IMR-90 (cell line): Measurements from ENCODE around the gene SCAMP2.

Source experiments
- BHLHE40 ChIP-seq: fragments of 150-350 bp; IDR thresholded peaks from 2 replicates; pipeline ENCODE4 v1.6.1; 2016; ENCODE audit warnings: mild to moderate bottlenecking, low read depth, low read length
- CEBPB ChIP-seq: IDR thresholded peaks from 2 replicates; pipeline ENCODE4 v1.6.1; 2012; ENCODE audit warnings: low read depth, low read length, improper control_type of control experiment
- FOS ChIP-seq: fragments of 150-350 bp; IDR thresholded peaks from 2 replicates; pipeline ENCODE4 v1.6.1; 2016; ENCODE audit warnings: low read depth, low read length
- MAFK ChIP-seq: IDR thresholded peaks from 2 replicates; pipeline ENCODE4 v1.6.1; 2012; ENCODE audit warnings: low read depth, low read length, improper control_type of control experiment
- MAZ ChIP-seq: IDR thresholded peaks from 2 replicates; pipeline ENCODE4 v1.6.1; 2012; ENCODE audit warnings: low read depth, mild to moderate bottlenecking, low read length, improper control_type of control experiment, moderate library complexity, borderline replicate concordance
- MXI1 ChIP-seq: IDR thresholded peaks from 2 replicates; pipeline ENCODE4 v1.6.1; 2012; ENCODE audit warnings: low read depth, mild to moderate bottlenecking, low read length, moderate library complexity, borderline replicate concordance
- POLR2A ChIP-seq: IDR thresholded peaks from 2 replicates; pipeline ENCODE4 v1.6.1; 2012; ENCODE audit warnings: mild to moderate bottlenecking, low read depth, low read length
- RAD21 ChIP-seq: IDR thresholded peaks from 2 replicates; pipeline ENCODE4 v1.6.1; 2012; ENCODE audit warnings: low read length, improper control_type of control experiment
- RCOR1 ChIP-seq: IDR thresholded peaks from 2 replicates; pipeline ENCODE4 v1.6.1; 2012; ENCODE audit warnings: mild to moderate bottlenecking, low read length, improper control_type of control experiment; ENCODE audit not compliant: insufficient replicate concordance
- RFX5 ChIP-seq: IDR thresholded peaks from 2 replicates; pipeline ENCODE4 v1.8.0; 2012; ENCODE audit warnings: low read depth, mild to moderate bottlenecking, low read length, moderate library complexity
- SMC3 ChIP-seq: fragments of 150-350 bp; IDR thresholded peaks from 2 replicates; pipeline ENCODE4 v1.6.1; 2016; ENCODE audit warnings: low read depth, mild to moderate bottlenecking, antibody characterized with exemption, low read length, moderate library complexity
- TF ChIP-seq, protein P1 (sequence below): conservative IDR thresholded peaks from 2 replicates; pipeline ENCODE4 v1.5.1; 2012; ENCODE audit warnings: mild to moderate bottlenecking, low read depth, low read length, improper control_type of control experiment
- TF ChIP-seq, protein P2 (sequence below): fragments of 150-350 bp; IDR thresholded peaks from 2 replicates; pipeline ENCODE4 v1.6.1; 2017; ENCODE audit warnings: mild to moderate bottlenecking, antibody characterized with exemption, low read length, low read depth
- TF ChIP-seq, protein P3 (sequence below): fragments of 150-350 bp; IDR thresholded peaks from 2 replicates; pipeline ENCODE4 v1.6.1; 2016; ENCODE audit warnings: low read depth, mild to moderate bottlenecking, low read length, moderate library complexity, borderline replicate concordance

- TF ChIP-seq POLR2A (no peak), SMC3 (no peak), MXI1 (peak; percentile 20; the same call in 1 of the 2 replicates), RCOR1 (no peak), BHLHE40 (no peak), RAD21 (no peak), MAZ (no peak), FOS (no peak), RFX5 (no peak), MAFK (no peak), CEBPB (no peak)
- TF ChIP-seq, protein P1, sequence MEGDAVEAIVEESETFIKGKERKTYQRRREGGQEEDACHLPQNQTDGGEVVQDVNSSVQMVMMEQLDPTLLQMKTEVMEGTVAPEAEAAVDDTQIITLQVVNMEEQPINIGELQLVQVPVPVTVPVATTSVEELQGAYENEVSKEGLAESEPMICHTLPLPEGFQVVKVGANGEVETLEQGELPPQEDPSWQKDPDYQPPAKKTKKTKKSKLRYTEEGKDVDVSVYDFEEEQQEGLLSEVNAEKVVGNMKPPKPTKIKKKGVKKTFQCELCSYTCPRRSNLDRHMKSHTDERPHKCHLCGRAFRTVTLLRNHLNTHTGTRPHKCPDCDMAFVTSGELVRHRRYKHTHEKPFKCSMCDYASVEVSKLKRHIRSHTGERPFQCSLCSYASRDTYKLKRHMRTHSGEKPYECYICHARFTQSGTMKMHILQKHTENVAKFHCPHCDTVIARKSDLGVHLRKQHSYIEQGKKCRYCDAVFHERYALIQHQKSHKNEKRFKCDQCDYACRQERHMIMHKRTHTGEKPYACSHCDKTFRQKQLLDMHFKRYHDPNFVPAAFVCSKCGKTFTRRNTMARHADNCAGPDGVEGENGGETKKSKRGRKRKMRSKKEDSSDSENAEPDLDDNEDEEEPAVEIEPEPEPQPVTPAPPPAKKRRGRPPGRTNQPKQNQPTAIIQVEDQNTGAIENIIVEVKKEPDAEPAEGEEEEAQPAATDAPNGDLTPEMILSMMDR = no peak
- TF ChIP-seq, protein P2, sequence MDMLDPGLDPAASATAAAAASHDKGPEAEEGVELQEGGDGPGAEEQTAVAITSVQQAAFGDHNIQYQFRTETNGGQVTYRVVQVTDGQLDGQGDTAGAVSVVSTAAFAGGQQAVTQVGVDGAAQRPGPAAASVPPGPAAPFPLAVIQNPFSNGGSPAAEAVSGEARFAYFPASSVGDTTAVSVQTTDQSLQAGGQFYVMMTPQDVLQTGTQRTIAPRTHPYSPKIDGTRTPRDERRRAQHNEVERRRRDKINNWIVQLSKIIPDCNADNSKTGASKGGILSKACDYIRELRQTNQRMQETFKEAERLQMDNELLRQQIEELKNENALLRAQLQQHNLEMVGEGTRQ = no peak
- TF ChIP-seq, protein P3, sequence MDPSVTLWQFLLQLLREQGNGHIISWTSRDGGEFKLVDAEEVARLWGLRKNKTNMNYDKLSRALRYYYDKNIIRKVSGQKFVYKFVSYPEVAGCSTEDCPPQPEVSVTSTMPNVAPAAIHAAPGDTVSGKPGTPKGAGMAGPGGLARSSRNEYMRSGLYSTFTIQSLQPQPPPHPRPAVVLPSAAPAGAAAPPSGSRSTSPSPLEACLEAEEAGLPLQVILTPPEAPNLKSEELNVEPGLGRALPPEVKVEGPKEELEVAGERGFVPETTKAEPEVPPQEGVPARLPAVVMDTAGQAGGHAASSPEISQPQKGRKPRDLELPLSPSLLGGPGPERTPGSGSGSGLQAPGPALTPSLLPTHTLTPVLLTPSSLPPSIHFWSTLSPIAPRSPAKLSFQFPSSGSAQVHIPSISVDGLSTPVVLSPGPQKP = no peak
Measured at GRCh38 chr15:74906067-74906449, 32.9 kb upstream of the SCAMP2 start.
